Upper lobe of right lung (tissue), 1 donor: Measurements from ENCODE around the gene XPA. TPM values are rescaled to one million over a fixed set of nuclear protein-coding genes. Genes with fewer than 3 reads are reported as not detected.

ENCODE experiments used
- ATAC-seq: fragments of 200-7000 bp; cut with Tn5 transposase; one replicate; pipeline ENCODE4 v1.9.1; 2020; ENCODE audit warnings: mild to moderate bottlenecking, moderate library complexity
- DNase-seq: peaks from one replicate; pipeline ENCODE4 v3.0.0-alpha.2; 2020
- H3K27ac ChIP-seq: fragments of 200-600 bp; one replicate; pipeline ENCODE4 v1.8.0; 2022
- H3K27me3 ChIP-seq: fragments of 200-600 bp; one replicate; pipeline ENCODE4 v1.8.0; 2022; ENCODE audit warnings: mild to moderate bottlenecking
- H3K36me3 ChIP-seq: fragments of 200-600 bp; one replicate; pipeline ENCODE4 v1.8.0; 2022
- H3K4me1 ChIP-seq: fragments of 200-600 bp; one replicate; pipeline ENCODE4 v1.8.0; 2022
- H3K4me3 ChIP-seq: fragments of 200-600 bp; one replicate; pipeline ENCODE4 v1.8.0; 2022; ENCODE audit warnings: mild to moderate bottlenecking
- H3K9me3 ChIP-seq: fragments of 200-600 bp; one replicate; pipeline ENCODE4 v1.8.0; 2022
- CTCF ChIP-seq: fragments of 200-600 bp; IDR thresholded peaks from one replicate; pipeline ENCODE4 v1.8.0; 2022; ENCODE audit warnings: antibody characterized with exemption
- intact Hi-C: fragments of 100-400 bp; cut with DNase I; formaldehyde crosslinking; loops from one replicate; pipeline ENCODE4 v1.11.0; 2022
- total RNA-seq: library from RNA; stranded (reverse); fragmentation: NEBNext Ultra II Directional; extraction: Animal tissue kit (Norgen Biotek cat#: 25700); gene quantifications from one replicate; pipeline ENCODE4 v1.2.1, GENCODE V29; 2021
- donor health status: DM: no; HTN: yes; CAD: no; lungs with severe emphysema.

Gene XPA
- total RNA-seq, 1 donor from 2014 or later = 11.2 TPM

- no peak for DNase-seq
- intact Hi-C loops = no loop called here
- H3K4me3 ChIP-seq = no peak overlapping the region
- no peak overlapping the region for H3K27ac ChIP-seq
- no peak for TF ChIP-seq CTCF
- no peaks in the 10 kb centered on the region for H3K9me3 ChIP-seq
- H3K27me3 ChIP-seq = no peaks in the 10 kb centered on the region
- no peak for ATAC-seq
- H3K4me1 ChIP-seq = no peaks in the 10 kb centered on the region
- H3K36me3 ChIP-seq = peaks cover 99% of the 10 kb centered on the region
Observed at GRCh38 chr9:97658707-97659106, 38.4 kb downstream of the XPA start.

- Histone ChIP-seq H3K9me3 (no peaks in the 10 kb centered on the region), H3K4me1 (peaks cover 4% of the 10 kb centered on the region), H3K27me3 (no peaks in the 10 kb centered on the region), H3K4me3 (no peak overlapping the region), H3K36me3 (peaks cover 98% of the 10 kb centered on the region), H3K27ac (no peak overlapping the region)
- intact Hi-C loops = no loop called here
- no peak for DNase-seq
- no peak for ATAC-seq
- no peak for TF ChIP-seq CTCF
Observed at GRCh38 chr9:97651646-97652045, 45.5 kb downstream of the XPA start.

- H3K4me3 ChIP-seq = no peak overlapping the region
- DNase-seq (no peak), ATAC-seq (no peak)
- H3K4me1 ChIP-seq = peaks cover 4% of the 10 kb centered on the region
- H3K9me3 ChIP-seq = no peaks in the 10 kb centered on the region
- H3K27ac ChIP-seq = no peak overlapping the region
- intact Hi-C loops = no loop called here
- H3K36me3 ChIP-seq = peaks cover 94% of the 10 kb centered on the region
- no peaks in the 10 kb centered on the region for H3K27me3 ChIP-seq
- no peak for TF ChIP-seq CTCF
Observed at GRCh38 chr9:97647996-97648395, 49.1 kb downstream of the XPA start.

- no peak for DNase-seq
- H3K4me3 ChIP-seq = no peak overlapping the region
- H3K4me1 ChIP-seq = no peaks in the 10 kb centered on the region
- no peak overlapping the region for H3K27ac ChIP-seq
- TF ChIP-seq CTCF = no peak
- no peaks in the 10 kb centered on the region for H3K27me3 ChIP-seq
- no peak for ATAC-seq
- intact Hi-C loops = no loop called here
- H3K36me3 ChIP-seq = peaks cover 92% of the 10 kb centered on the region
- no peaks in the 10 kb centered on the region for H3K9me3 ChIP-seq
Observed at GRCh38 chr9:97645720-97646119, 51.4 kb downstream of the XPA start.

GRCh38 chr9:97640325-97640724 lies 56.8 kb downstream of the XPA start:
- Histone ChIP-seq H3K4me3 (no peak overlapping the region), H3K36me3 (peaks cover 44% of the 10 kb centered on the region), H3K27me3 (no peaks in the 10 kb centered on the region), H3K27ac (no peak overlapping the region), H3K4me1 (peaks cover 21% of the 10 kb centered on the region), H3K9me3 (no peaks in the 10 kb centered on the region)
- DNase-seq (no peak), ATAC-seq (no peak)
- no peak for TF ChIP-seq CTCF
- intact Hi-C loops = no loop called here

GRCh38 chr9:97638666-97639065 lies 58.5 kb downstream of the XPA start:
- no peak for ATAC-seq
- peaks cover 28% of the 10 kb centered on the region for H3K36me3 ChIP-seq
- H3K9me3 ChIP-seq = no peaks in the 10 kb centered on the region
- H3K4me3 ChIP-seq = no peak overlapping the region
- DNase-seq = no peak
- intact Hi-C loops = no loop called here
- H3K27ac ChIP-seq = no peak overlapping the region
- no peaks in the 10 kb centered on the region for H3K27me3 ChIP-seq
- no peak for TF ChIP-seq CTCF
- peaks cover 30% of the 10 kb centered on the region for H3K4me1 ChIP-seq
